HepG2 (cell line): Measurements from ENCODE around the gene SHFL.

Experiments used
- AFF4 ChIP-seq: sonication (generic); formaldehyde crosslinking; IDR thresholded peaks from 2 replicates; pipeline ENCODE4 v1.4.0; 2020; ENCODE audit warnings: missing genetic modification reagents
- AGO1 ChIP-seq: fragments of 200-400 bp; formaldehyde crosslinking; IDR thresholded peaks from 2 replicates; pipeline ENCODE4 v1.6.1; 2017; ENCODE audit warnings: mild to moderate bottlenecking, low read depth, low read length, moderate library complexity; ENCODE audit not compliant: poor library complexity, severe bottlenecking
- ARNT ChIP-seq: fragments of 450-650 bp; IDR thresholded peaks from 2 replicates; pipeline ENCODE4 v1.6.1; 2017
- CTCF ChIP-seq: sonication (generic); formaldehyde crosslinking; IDR thresholded peaks from 2 replicates; pipeline ENCODE4 v1.5.0; 2020; ENCODE audit warnings: mild to moderate bottlenecking, missing genetic modification reagents, moderate library complexity
- MTA3 ChIP-seq: sonication (generic); formaldehyde crosslinking; IDR thresholded peaks from 2 replicates; pipeline ENCODE4 v1.4.0; 2020; ENCODE audit warnings: missing genetic modification reagents
- MXD3 ChIP-seq: IDR thresholded peaks from 2 replicates; pipeline ENCODE4 v1.6.1; 2016; ENCODE audit warnings: mild to moderate bottlenecking, missing biosample characterization, missing genetic modification reagents
- NFRKB ChIP-seq: fragments of 450-650 bp; IDR thresholded peaks from 2 replicates; pipeline ENCODE4 v1.6.1; 2017
- NR1H2 ChIP-seq: sonication (generic); formaldehyde crosslinking; IDR thresholded peaks from 2 replicates; pipeline ENCODE4 v1.8.1; 2022; ENCODE audit warnings: low read depth, missing genetic modification reagents, borderline replicate concordance
- NR2C2 ChIP-seq: sonication (generic); formaldehyde crosslinking; IDR thresholded peaks from 2 replicates; pipeline ENCODE4 v1.4.0; 2020; ENCODE audit warnings: missing genetic modification reagents, mild to moderate bottlenecking, moderate library complexity, borderline replicate concordance
- ZNF24 ChIP-seq: fragments of 450-650 bp; IDR thresholded peaks from 2 replicates; pipeline ENCODE4 v1.6.1; 2017; ENCODE audit warnings: antibody characterized with exemption, mild to moderate bottlenecking
- ZNF317 ChIP-seq: sonication (generic); formaldehyde crosslinking; IDR thresholded peaks from 2 replicates; pipeline ENCODE4 v1.5.0; 2020; ENCODE audit warnings: mild to moderate bottlenecking, missing genetic modification reagents
- ZNF580 ChIP-seq: IDR thresholded peaks from 2 replicates; pipeline ENCODE4 v1.6.1; 2016; ENCODE audit warnings: low read depth, borderline replicate concordance
- ZNF83 ChIP-seq: sonication (generic); formaldehyde crosslinking; IDR thresholded peaks from 2 replicates; pipeline ENCODE4 v1.4.0; 2020; ENCODE audit warnings: missing genetic modification reagents, mild to moderate bottlenecking, borderline replicate concordance

GRCh38 chr19:10139952-10140351 is 53.8 kb downstream of the SHFL start:
- TF ChIP-seq MXD3 (CRISPR knock-in tag) (no peak), ARNT (no peak), ZNF580 (no peak), NFRKB (no peak), AGO1 (no peak), ZNF317 (CRISPR knock-in tag) (no peak), CTCF (CRISPR knock-in tag) (no peak), AFF4 (no peak), MTA3 (CRISPR knock-in tag) (no peak), ZNF83 (CRISPR knock-in tag) (no peak), ZNF24 (no peak), NR1H2 (CRISPR knock-in tag) (no peak), NR2C2 (CRISPR knock-in tag) (no peak)
